ENCODE data around the gene ELF5. TPM values are rescaled to one million over a fixed set of nuclear protein-coding genes. Genes with fewer than 3 reads are reported as not detected.

Gene ELF5
- total RNA-seq, 2 experiments from 2014 or later = not detected

DNA sequence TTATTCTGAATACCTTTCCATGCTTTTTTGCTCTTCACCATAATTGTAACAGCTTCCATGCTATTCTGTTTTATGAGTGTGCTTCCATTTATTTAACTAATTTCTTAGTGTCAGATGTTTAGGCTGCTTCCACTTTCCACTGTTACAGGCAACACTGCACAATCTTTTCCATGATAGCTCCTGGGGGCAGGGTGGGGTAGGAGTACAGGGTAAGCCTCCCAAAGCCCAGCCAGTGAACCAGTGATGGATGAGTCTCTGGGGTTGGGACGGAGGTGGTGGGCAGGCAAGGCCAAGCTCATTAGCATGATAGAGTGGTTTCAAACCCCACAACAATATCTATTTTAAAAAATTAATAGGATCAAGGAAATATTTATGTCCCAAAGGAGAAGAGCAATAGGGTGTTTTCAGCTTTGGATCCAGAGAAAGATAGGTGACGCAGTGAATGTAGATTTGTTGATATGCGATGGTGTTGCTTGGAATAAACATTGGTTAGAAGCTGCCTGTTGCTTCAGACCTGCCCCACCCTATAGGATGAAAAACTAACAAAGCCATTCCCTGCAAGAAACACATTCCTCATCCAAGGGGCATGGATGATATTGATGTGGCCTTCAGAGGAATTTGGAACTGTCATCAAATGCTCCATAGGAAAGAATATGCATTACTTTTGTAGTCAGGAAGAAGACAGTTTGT, 17.1 kb upstream of the ELF5 start:
- CTCF ChIA-PET (ENCODE audit: unreplicated experiment) = no interaction called here
- DNase-seq (ENCODE audit: low spot score) = no peak
- Histone ChIP-seq H4K20me1 (ENCODE audit: insufficient read depth, low read length) (no peaks in the 10 kb centered on the region), H3K9me3 (ENCODE audit: low read length) (no peaks in the 10 kb centered on the region), H3K27ac (ENCODE audit: low read depth, low read length, poor library complexity, severe bottlenecking) (no peak overlapping the region), H3K9me2 (ENCODE audit: insufficient read depth, low read length) (no peaks in the 10 kb centered on the region), H3K4me1 (ENCODE audit: insufficient read depth, low read length, poor library complexity, severe bottlenecking) (no peaks in the 10 kb centered on the region), H3K4me2 (ENCODE audit: low read length) (no peak overlapping the region), H3K4me3 (ENCODE audit: low read depth, low read length, poor library complexity, severe bottlenecking) (no peak overlapping the region), H3K36me3 (ENCODE audit: insufficient read depth, low read length) (no peaks in the 10 kb centered on the region), H3K79me2 (ENCODE audit: insufficient read depth, low read depth, low read length) (no peaks in the 10 kb centered on the region), H2AFZ (ENCODE audit: low read length) (no peak overlapping the region)
- intact Hi-C loops (cut with micrococcal nuclease; ENCODE audit: unreplicated experiment) = no loop called here
- POLR2A ChIA-PET = interaction anchor here (0.6 kb wide), 1 partner anchor 1509 kb away, joined by 3 read pairs; no protein-coding TSS in a partner anchor
- no TSS peak for BruUV-seq (replicated peaks)
- TF ChIP-seq, protein P1, sequence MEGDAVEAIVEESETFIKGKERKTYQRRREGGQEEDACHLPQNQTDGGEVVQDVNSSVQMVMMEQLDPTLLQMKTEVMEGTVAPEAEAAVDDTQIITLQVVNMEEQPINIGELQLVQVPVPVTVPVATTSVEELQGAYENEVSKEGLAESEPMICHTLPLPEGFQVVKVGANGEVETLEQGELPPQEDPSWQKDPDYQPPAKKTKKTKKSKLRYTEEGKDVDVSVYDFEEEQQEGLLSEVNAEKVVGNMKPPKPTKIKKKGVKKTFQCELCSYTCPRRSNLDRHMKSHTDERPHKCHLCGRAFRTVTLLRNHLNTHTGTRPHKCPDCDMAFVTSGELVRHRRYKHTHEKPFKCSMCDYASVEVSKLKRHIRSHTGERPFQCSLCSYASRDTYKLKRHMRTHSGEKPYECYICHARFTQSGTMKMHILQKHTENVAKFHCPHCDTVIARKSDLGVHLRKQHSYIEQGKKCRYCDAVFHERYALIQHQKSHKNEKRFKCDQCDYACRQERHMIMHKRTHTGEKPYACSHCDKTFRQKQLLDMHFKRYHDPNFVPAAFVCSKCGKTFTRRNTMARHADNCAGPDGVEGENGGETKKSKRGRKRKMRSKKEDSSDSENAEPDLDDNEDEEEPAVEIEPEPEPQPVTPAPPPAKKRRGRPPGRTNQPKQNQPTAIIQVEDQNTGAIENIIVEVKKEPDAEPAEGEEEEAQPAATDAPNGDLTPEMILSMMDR (conservative IDR thresholded peaks at IDR 0.05; ENCODE audit: low read length) = no peak
- TF ChIP-seq EZH2phosphoT487 (IDR thresholded peaks at IDR 0.05; ENCODE audit: borderline replicate concordance, low read depth, low read length) = no peak

DNA sequence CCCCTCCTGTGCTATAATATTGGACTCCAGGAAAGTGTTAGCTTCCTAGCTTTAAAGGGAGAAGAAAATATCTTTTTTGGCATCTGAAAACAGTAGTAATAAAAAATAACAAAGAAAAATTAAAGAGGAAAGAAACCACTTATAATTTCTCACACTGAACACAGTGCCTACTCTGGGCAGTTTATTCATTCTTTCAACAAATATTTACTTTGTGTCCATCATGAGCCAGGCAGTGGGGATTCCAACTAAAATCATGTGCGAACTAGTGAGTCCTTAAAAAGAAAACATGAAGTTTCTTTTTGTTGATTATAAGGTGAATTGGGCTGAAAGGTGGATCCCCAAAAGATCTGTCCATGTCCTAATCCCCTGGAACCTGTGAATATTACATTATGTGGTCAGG, 16.0 kb upstream of the ELF5 start:
- no peaks in the 10 kb centered on the region for H3K9me2 ChIP-seq (ENCODE audit: insufficient read depth, low read length)
- H3K36me3 ChIP-seq (ENCODE audit: insufficient read depth, low read length) = no peaks in the 10 kb centered on the region
- intact Hi-C loops (cut with micrococcal nuclease; ENCODE audit: unreplicated experiment) = no loop called here
- H3K9me3 ChIP-seq (ENCODE audit: low read length) = no peaks in the 10 kb centered on the region
- no peak overlapping the region for H3K27ac ChIP-seq (ENCODE audit: low read depth, low read length, poor library complexity, severe bottlenecking)
- no peaks in the 10 kb centered on the region for H3K4me1 ChIP-seq (ENCODE audit: insufficient read depth, low read length, poor library complexity, severe bottlenecking)
- ChIA-PET POLR2A (no interaction called here), CTCF (ENCODE audit: unreplicated experiment) (no interaction called here)
- TF ChIP-seq, protein P1 (conservative IDR thresholded peaks at IDR 0.05; ENCODE audit: low read length) = no peak
- no peak for TF ChIP-seq EZH2phosphoT487 (IDR thresholded peaks at IDR 0.05; ENCODE audit: borderline replicate concordance, low read depth, low read length)
- no TSS peak for BruUV-seq (replicated peaks)
- H4K20me1 ChIP-seq (ENCODE audit: insufficient read depth, low read length) = no peaks in the 10 kb centered on the region
- H3K79me2 ChIP-seq (ENCODE audit: insufficient read depth, low read depth, low read length) = no peaks in the 10 kb centered on the region
- H2AFZ ChIP-seq (ENCODE audit: low read length) = no peak overlapping the region
- no peak overlapping the region for H3K4me2 ChIP-seq (ENCODE audit: low read length)
- H3K4me3 ChIP-seq (ENCODE audit: low read depth, low read length, poor library complexity, severe bottlenecking) = no peak overlapping the region
- DNase-seq (ENCODE audit: low spot score) = no peak

DNA sequence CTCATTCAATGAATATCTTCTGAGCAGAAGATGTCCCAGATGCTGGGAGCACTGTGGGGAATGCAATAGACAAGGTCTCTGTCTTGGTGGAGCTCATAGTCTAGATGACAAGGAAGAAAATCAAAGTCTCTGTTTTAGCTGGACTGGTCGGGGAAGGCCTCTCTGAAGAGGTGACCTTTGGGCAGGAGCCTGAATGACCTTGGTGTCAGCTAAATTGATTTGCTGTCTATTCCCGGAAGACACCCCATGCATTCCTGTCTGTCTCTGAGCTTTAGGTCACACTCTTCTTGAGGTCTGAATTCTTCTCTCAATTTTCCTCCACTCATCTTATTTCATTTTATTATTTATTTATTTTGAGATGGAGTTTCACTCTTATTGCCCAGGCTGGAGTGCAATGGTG, 14.5 kb upstream of the ELF5 start:
- Histone ChIP-seq H3K4me3 (ENCODE audit: low read depth, low read length, poor library complexity, severe bottlenecking) (no peak overlapping the region), H3K79me2 (ENCODE audit: insufficient read depth, low read depth, low read length) (no peaks in the 10 kb centered on the region), H3K4me1 (ENCODE audit: insufficient read depth, low read length, poor library complexity, severe bottlenecking) (no peaks in the 10 kb centered on the region), H2AFZ (ENCODE audit: low read length) (no peak overlapping the region), H3K27ac (ENCODE audit: low read depth, low read length, poor library complexity, severe bottlenecking) (no peak overlapping the region), H4K20me1 (ENCODE audit: insufficient read depth, low read length) (no peaks in the 10 kb centered on the region), H3K36me3 (ENCODE audit: insufficient read depth, low read length) (no peaks in the 10 kb centered on the region), H3K9me3 (ENCODE audit: low read length) (no peaks in the 10 kb centered on the region), H3K9me2 (ENCODE audit: insufficient read depth, low read length) (no peaks in the 10 kb centered on the region), H3K4me2 (ENCODE audit: low read length) (no peak overlapping the region)
- intact Hi-C loops (cut with micrococcal nuclease; ENCODE audit: unreplicated experiment) = no loop called here
- no peak for DNase-seq (ENCODE audit: low spot score)
- BruUV-seq (replicated peaks) = no TSS peak
- ChIA-PET POLR2A (no interaction called here), CTCF (ENCODE audit: unreplicated experiment) (no interaction called here)
- TF ChIP-seq, protein P1 (conservative IDR thresholded peaks at IDR 0.05; ENCODE audit: low read length) = no peak
- no peak for TF ChIP-seq EZH2phosphoT487 (IDR thresholded peaks at IDR 0.05; ENCODE audit: borderline replicate concordance, low read depth, low read length)
